ENCODE data around the gene SP7.

DNA sequence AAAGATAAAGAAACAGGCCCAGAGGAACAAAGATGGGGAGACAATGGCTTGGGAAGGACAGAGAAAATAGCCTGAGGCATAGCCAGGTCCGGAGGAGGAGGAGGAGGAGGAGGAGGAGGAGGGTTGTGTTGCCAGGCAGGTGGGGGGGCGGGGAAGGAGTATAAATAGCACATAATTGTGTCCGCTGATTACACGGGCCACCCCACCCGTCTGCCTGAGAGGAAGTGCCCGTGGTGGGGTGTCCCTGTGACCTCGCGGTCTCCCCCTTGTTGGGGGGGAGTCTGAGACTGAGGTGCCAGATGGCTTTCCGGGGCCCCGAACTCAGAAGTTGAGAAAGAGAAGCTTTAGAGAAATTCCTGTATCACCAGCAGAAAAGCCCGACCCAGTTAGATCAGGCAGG lies 1.9 kb upstream of the SP7 start:
- TF ChIP-seq, protein P1, sequence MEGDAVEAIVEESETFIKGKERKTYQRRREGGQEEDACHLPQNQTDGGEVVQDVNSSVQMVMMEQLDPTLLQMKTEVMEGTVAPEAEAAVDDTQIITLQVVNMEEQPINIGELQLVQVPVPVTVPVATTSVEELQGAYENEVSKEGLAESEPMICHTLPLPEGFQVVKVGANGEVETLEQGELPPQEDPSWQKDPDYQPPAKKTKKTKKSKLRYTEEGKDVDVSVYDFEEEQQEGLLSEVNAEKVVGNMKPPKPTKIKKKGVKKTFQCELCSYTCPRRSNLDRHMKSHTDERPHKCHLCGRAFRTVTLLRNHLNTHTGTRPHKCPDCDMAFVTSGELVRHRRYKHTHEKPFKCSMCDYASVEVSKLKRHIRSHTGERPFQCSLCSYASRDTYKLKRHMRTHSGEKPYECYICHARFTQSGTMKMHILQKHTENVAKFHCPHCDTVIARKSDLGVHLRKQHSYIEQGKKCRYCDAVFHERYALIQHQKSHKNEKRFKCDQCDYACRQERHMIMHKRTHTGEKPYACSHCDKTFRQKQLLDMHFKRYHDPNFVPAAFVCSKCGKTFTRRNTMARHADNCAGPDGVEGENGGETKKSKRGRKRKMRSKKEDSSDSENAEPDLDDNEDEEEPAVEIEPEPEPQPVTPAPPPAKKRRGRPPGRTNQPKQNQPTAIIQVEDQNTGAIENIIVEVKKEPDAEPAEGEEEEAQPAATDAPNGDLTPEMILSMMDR (IDR thresholded peaks at IDR 0.05 in 8 of 11, conservative IDR thresholded peaks at IDR 0.05 in 3 of 11), result no peak
- TF ChIP-seq POLR2A (IDR thresholded peaks at IDR 0.05) (no peak), POLR2AphosphoS5 (IDR thresholded peaks at IDR 0.05) (no peak)
